ENCODE measurements around the gene SEMA7A. TPM values are rescaled to one million over a fixed set of nuclear protein-coding genes. Genes with fewer than 3 reads are reported as not detected.

SEMA7A gene
- total RNA-seq, 1 experiment from 2014 or later = 38.1 TPM

DNA sequence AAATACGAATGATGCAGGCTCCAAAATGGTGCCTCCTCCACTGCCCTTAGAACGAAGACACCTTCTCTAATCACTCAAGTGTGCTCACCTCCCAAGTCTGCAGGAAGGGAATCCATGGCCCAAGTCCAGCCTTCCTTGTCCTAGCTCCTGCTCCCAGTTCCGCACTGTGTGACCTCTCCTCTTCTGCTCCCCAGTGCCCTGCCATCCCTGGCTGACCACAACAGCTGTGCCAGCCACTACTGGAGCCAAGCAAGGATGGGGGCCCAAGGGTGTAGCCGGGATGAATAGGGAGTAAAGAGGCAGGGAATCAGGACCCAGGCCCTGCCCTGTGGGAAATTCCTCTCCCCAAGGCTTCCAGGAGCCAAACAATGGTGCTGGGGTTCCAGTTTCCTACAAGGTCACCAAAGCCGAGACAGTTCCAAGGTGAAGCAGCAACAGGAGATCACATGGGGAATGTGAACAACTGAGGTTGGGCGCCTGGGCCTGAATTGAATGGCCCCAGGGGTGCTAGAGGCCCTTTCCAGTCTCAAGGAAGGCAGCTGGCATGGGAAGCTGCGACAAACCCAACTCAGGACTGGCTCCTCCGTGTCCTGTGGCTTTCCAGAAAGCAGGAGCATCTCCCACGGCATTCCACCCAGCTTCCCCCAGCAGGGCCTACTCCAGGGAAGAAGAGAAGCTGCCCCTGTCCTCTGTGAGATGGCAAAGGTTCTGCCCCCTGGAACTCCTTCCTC is 20.2 kb downstream of the SEMA7A start:
- H3K4me1 Mint-ChIP-seq (ENCODE audit: low read depth, unreplicated experiment) = peaks cover under 1% of the 10 kb centered on the region
- no peaks in the 10 kb centered on the region for H3K9me3 Mint-ChIP-seq (ENCODE audit: unreplicated experiment)
- no peak overlapping the region for H3K4me3 Mint-ChIP-seq (ENCODE audit: unreplicated experiment)
- no TSS peak for BruUV-seq (replicated peaks)
- ChIA-PET CTCF (interaction anchor here (0.6 kb wide), 1 partner anchor 356 kb away, joined by 3 read pairs; no protein-coding TSS in a partner anchor), POLR2A (no interaction called here)
- H3K27me3 ChIP-seq (replicated peaks; ENCODE audit: control insufficient read depth, insufficient read depth, low read length) = no peaks in the 10 kb centered on the region
- H3K4me3 ChIP-seq (ENCODE audit: low read depth, low read length) = no peak overlapping the region
- TF ChIP-seq, protein P1, sequence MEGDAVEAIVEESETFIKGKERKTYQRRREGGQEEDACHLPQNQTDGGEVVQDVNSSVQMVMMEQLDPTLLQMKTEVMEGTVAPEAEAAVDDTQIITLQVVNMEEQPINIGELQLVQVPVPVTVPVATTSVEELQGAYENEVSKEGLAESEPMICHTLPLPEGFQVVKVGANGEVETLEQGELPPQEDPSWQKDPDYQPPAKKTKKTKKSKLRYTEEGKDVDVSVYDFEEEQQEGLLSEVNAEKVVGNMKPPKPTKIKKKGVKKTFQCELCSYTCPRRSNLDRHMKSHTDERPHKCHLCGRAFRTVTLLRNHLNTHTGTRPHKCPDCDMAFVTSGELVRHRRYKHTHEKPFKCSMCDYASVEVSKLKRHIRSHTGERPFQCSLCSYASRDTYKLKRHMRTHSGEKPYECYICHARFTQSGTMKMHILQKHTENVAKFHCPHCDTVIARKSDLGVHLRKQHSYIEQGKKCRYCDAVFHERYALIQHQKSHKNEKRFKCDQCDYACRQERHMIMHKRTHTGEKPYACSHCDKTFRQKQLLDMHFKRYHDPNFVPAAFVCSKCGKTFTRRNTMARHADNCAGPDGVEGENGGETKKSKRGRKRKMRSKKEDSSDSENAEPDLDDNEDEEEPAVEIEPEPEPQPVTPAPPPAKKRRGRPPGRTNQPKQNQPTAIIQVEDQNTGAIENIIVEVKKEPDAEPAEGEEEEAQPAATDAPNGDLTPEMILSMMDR (IDR thresholded peaks at IDR 0.05; ENCODE audit: insufficient read depth in 1 of 2, low read depth in 1 of 2, low read length in 1 of 2, severe bottlenecking in 1 of 2, unreplicated experiment in 1 of 2) = no peak
- H3K36me3 ChIP-seq (ENCODE audit: control insufficient read depth, insufficient read depth, low read length) = no peaks in the 10 kb centered on the region; the same call in none of the 2 replicates
- peaks cover 2% of the 10 kb centered on the region for H3K4me1 ChIP-seq
- no peaks in the 10 kb centered on the region for H3K9me3 ChIP-seq
- peaks cover 64% of the 10 kb centered on the region for H3K36me3 Mint-ChIP-seq (ENCODE audit: insufficient read depth, unreplicated experiment)
- no peak overlapping the region for H3K27ac Mint-ChIP-seq (ENCODE audit: unreplicated experiment)
- intact Hi-C loops (cut with micrococcal nuclease; ENCODE audit: unreplicated experiment) = no loop called here
- DNase-seq = no peak
- H3K27me3 Mint-ChIP-seq (ENCODE audit: insufficient read depth, unreplicated experiment) = no peaks in the 10 kb centered on the region

GRCh38 chr15:74412159-74412558 is 21.6 kb downstream of the SEMA7A start:
- TF ChIP-seq, protein P1 (IDR thresholded peaks at IDR 0.05; ENCODE audit: insufficient read depth in 1 of 2, low read depth in 1 of 2, low read length in 1 of 2, severe bottlenecking in 1 of 2, unreplicated experiment in 1 of 2) = no peak
- Mint-ChIP-seq H3K4me3 (ENCODE audit: unreplicated experiment) (no peak overlapping the region), H3K9me3 (ENCODE audit: unreplicated experiment) (no peaks in the 10 kb centered on the region), H3K27me3 (ENCODE audit: insufficient read depth, unreplicated experiment) (no peaks in the 10 kb centered on the region), H3K27ac (ENCODE audit: unreplicated experiment) (no peak overlapping the region), H3K36me3 (ENCODE audit: insufficient read depth, unreplicated experiment) (peaks cover 58% of the 10 kb centered on the region), H3K4me1 (ENCODE audit: low read depth, unreplicated experiment) (no peaks in the 10 kb centered on the region)
- BruUV-seq (replicated peaks) = no TSS peak
- Histone ChIP-seq H3K27me3 (replicated peaks; ENCODE audit: control insufficient read depth, insufficient read depth, low read length) (no peaks in the 10 kb centered on the region), H3K4me3 (ENCODE audit: low read depth, low read length) (no peak overlapping the region), H3K4me1 (no peaks in the 10 kb centered on the region), H3K36me3 (ENCODE audit: control insufficient read depth, insufficient read depth, low read length) (no peaks in the 10 kb centered on the region; the same call in none of the 2 replicates), H3K9me3 (no peaks in the 10 kb centered on the region)
- POLR2A ChIA-PET = no interaction called here
- CTCF ChIA-PET = interaction anchor here (0.5 kb wide), 1 partner anchor 107 kb away, joined by 3 read pairs; no protein-coding TSS in a partner anchor
- intact Hi-C loops (cut with micrococcal nuclease; ENCODE audit: unreplicated experiment) = no loop called here
- DNase-seq = no peak

DNA sequence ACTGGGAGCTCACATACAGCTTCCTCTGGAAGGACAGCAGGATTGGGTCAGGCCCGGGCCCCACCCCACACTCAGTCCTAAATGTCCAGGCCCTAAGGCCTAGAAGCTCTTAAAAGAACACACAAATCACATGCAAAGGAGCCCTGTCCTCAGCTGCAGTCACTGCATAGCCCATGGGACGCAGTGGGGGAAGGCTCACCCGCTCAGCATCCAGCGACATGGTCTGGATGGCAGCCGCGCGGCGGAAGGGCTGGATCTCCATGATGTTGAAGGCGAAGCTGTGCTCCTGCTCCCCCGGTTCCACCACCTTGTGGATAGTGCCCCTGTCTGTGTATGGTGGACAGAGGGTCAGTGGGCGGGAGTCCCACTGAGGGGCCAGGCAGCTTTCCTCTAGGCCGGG is 22.1 kb downstream of the SEMA7A start:
- Mint-ChIP-seq H3K4me3 (ENCODE audit: unreplicated experiment) (no peak overlapping the region), H3K36me3 (ENCODE audit: insufficient read depth, unreplicated experiment) (peaks cover 55% of the 10 kb centered on the region), H3K27me3 (ENCODE audit: insufficient read depth, unreplicated experiment) (no peaks in the 10 kb centered on the region), H3K27ac (ENCODE audit: unreplicated experiment) (no peak overlapping the region), H3K9me3 (ENCODE audit: unreplicated experiment) (no peaks in the 10 kb centered on the region), H3K4me1 (ENCODE audit: low read depth, unreplicated experiment) (peaks cover 3% of the 10 kb centered on the region)
- ChIA-PET CTCF (interaction anchor here (0.5 kb wide), 1 partner anchor 108 kb away, joined by 3 read pairs; no protein-coding TSS in a partner anchor), POLR2A (no interaction called here)
- BruUV-seq (replicated peaks) = no TSS peak
- no peak for DNase-seq
- no peaks in the 10 kb centered on the region for H3K27me3 ChIP-seq (replicated peaks; ENCODE audit: control insufficient read depth, insufficient read depth, low read length)
- intact Hi-C loops (cut with micrococcal nuclease; ENCODE audit: unreplicated experiment) = no loop called here
- H3K4me3 ChIP-seq (ENCODE audit: low read depth, low read length) = no peak overlapping the region
- H3K36me3 ChIP-seq (ENCODE audit: control insufficient read depth, insufficient read depth, low read length) = no peaks in the 10 kb centered on the region; the same call in none of the 2 replicates
- H3K9me3 ChIP-seq = no peaks in the 10 kb centered on the region
- H3K4me1 ChIP-seq = no peaks in the 10 kb centered on the region
- TF ChIP-seq, protein P1 (IDR thresholded peaks at IDR 0.05; ENCODE audit: insufficient read depth in 1 of 2, low read depth in 1 of 2, low read length in 1 of 2, severe bottlenecking in 1 of 2, unreplicated experiment in 1 of 2) = no peak

All from Caco-2 (cell line).